Heart left ventricle (tissue), 16 donors: Measurements from ENCODE around the gene KRT10. TPM values are rescaled to one million over a fixed set of nuclear protein-coding genes. Genes with fewer than 3 reads are reported as not detected.

Source experiments
- ATAC-seq, 4 donors: fragments of 200-7000 bp; cut with Tn5 transposase; one replicate each; pipeline ENCODE4 v1.9.1; 2020 to 2022; ENCODE audit warnings: moderate library complexity in 4 of 4, mild to moderate bottlenecking in 3 of 4, moderate number of reproducible peaks in 1 of 4
- DNase-seq, 5 donors: peaks; one replicate each; pipeline ENCODE4 v3.0.0-alpha.2; 2020
- H3K27ac ChIP-seq, 12 donors: fragments of 200-600 bp; sonication (generic) in 4 of 12; one replicate each; pipeline versions ENCODE4 v1.5.0 to v1.8.0; 2016 to 2022; ENCODE audit warnings: mild to moderate bottlenecking in 2 of 12
- H3K27me3 ChIP-seq, 9 donors: fragments of 200-600 bp; sonication (generic) in 2 of 9; one replicate each; pipeline versions ENCODE4 v1.5.1 to v1.8.0; 2016 to 2022; ENCODE audit warnings: mild to moderate bottlenecking in 3 of 9
- H3K36me3 ChIP-seq, 9 donors: fragments of 200-600 bp; sonication (generic) in 2 of 9; one replicate each; pipeline versions ENCODE4 v1.5.0 to v1.8.0; 2018 to 2022; ENCODE audit warnings: mild to moderate bottlenecking in 2 of 9
- H3K4me1 ChIP-seq, 12 donors: fragments of 200-600 bp; sonication (generic) in 4 of 12; one replicate each; pipeline versions ENCODE4 v1.5.0 to v1.8.0; 2016 to 2022; ENCODE audit warnings: mild to moderate bottlenecking in 3 of 12
- H3K4me3 ChIP-seq, 12 donors: fragments of 200-600 bp; sonication (generic) in 4 of 12; one replicate each; pipeline versions ENCODE4 v1.5.0 to v1.8.0; 2017 to 2022; ENCODE audit warnings: mild to moderate bottlenecking in 9 of 12, moderate library complexity in 4 of 12
- H3K9me3 ChIP-seq, 12 donors: fragments of 200-600 bp; sonication (generic) in 4 of 12; one replicate each; pipeline versions ENCODE4 v1.5.0 to v1.8.0; 2016 to 2022; ENCODE audit warnings: mild to moderate bottlenecking in 1 of 12
- CTCF ChIP-seq, 12 donors: fragments of 200-600 bp; sonication (generic) in 4 of 12; IDR thresholded peaks; one replicate each; pipeline versions ENCODE4 v1.5.0 to v1.8.0; 2018 to 2022; ENCODE audit warnings: antibody characterized with exemption in 12 of 12, mild to moderate bottlenecking in 5 of 12
- POLR2A ChIP-seq, 2 donors: fragments of 450-650 bp; IDR thresholded peaks; one replicate each; pipeline ENCODE4 v1.6.1; 2017; ENCODE audit warnings: antibody characterized with exemption in 2 of 2, mild to moderate bottlenecking in 2 of 2, moderate library complexity in 2 of 2
- WGBS, 4 donors: extraction: QIAGEN DNeasy Blood & Tissue Kit in 2 of 4; methylation state at CpG; one replicate each; pipeline versions ENCODE4 v1.1.5 to v1.1.7; 2013 to 2018; 5-methylcytosine and 5-hydroxymethylcytosine counted together
- intact Hi-C, 10 donors: fragments of 100-400 bp; cut with DNase I; formaldehyde crosslinking; loops; one replicate each; pipeline versions ENCODE4 v1.11.1 to v1.14.2; 2022
- polyA plus RNA-seq, 2 donors: library from polyadenylated mRNA; stranded (reverse); fragments of 200-250 nt; gene quantifications; one replicate each; pipeline ENCODE4 v1.2.3, GENCODE V29; 2013
- total RNA-seq, 9 donors: library from RNA; depleted of rRNA in 2 of 9; stranded (reverse); fragments of >200 nt in 2 of 9; fragmentation: NEBNext Ultra II Directional in 3 of 9; extraction: Animal tissue kit (Norgen Biotek cat#: 25700) in 3 of 9; gene quantifications; one replicate each; pipeline versions ENCODE4 v1.1.0 to v1.2.4, GENCODE V29; 2016 to 2023
- donor health status: ischemic (EF 13 %, LVEDD 7.1; RV severe dilation, severe dysfunction).
- donor health status: healthy with polysubstance abuse.
- donor health status: DM: no; HTN: yes; CAD: no.
- donor health status: DM: no; HTN: no; CAD: no.
- donor health status: ischemic (EF 25% LVEDD 6.9; RV normal size, moderate dysfunction).
- donor health status: ischemic (EF 25% LVEDD 5.7; RV mildly dilated, moderate dysfunction).
- donor health status: healthy.
- donor health status: DM: yes; HTN: yes; CAD: no.
- donor health status: ischemic (EF 35%, LVEDD 5.7; RV mildly dilated, moderate dysfunction).
- donor health status: nonischemic (EF 11% LVEDD 7.7; RV severe dilation, severe dysfunction).
- donor health status: DM: yes; HTN: yes; CAD: no.
- donor health status: PGD.
- donor health status: ischemic (EF 29% LVEDD 5.4; RV normal size, mild dysfunction).
- donor health status: nonischemic (EF 23%, LVEDD 6.1; RV moderate dilation, normal function).

KRT10 gene
- total and polyA plus RNA-seq, 11 donors = 17.6 to 81.9 (median 50.1) TPM

- Histone ChIP-seq H3K27me3 (peaks cover 0 to 14% (median 0%) of the 10 kb centered on the region in 9 donors), H3K36me3 (no peaks in the 10 kb centered on the region), H3K4me3 (no peak overlapping the region), H3K27ac (no peak overlapping the region), H3K4me1 (no peaks in the 10 kb centered on the region), H3K9me3 (no peaks in the 10 kb centered on the region)
- DNase-seq (no peak), ATAC-seq (no peak)
- WGBS, 4 donors = 89 to 94% (median 91%) methylated on average over 4 of the region's 4 CpGs
- intact Hi-C loops = loop anchor here in 2 of 10 donors (10.0 kb wide), 2 partner anchors 45 to 695 kb away; no protein-coding TSS in a partner anchor
- no peak for TF ChIP-seq POLR2A (IDR thresholded peaks at IDR 0.05)
- TF ChIP-seq CTCF (IDR thresholded peaks at IDR 0.05) = no peak
These were observed 27.3 kb upstream of the KRT10 start for GRCh38 chr17:40849723-40850122.

GRCh38 chr17:40848583-40849235 is 26.3 kb upstream of the KRT10 start:
- ATAC-seq (no peak), DNase-seq (no peak)
- intact Hi-C loops = no loop called here
- Histone ChIP-seq H3K27me3 (peaks cover 0 to 14% (median 0%) of the 10 kb centered on the region in 9 donors), H3K27ac (no peak overlapping the region), H3K4me1 (no peaks in the 10 kb centered on the region), H3K9me3 (no peaks in the 10 kb centered on the region), H3K4me3 (no peak overlapping the region), H3K36me3 (no peaks in the 10 kb centered on the region)
- WGBS, 4 donors = 88 to 94% (median 90%) methylated on average over 1 of the region's 1 CpG
- no peak for TF ChIP-seq CTCF (IDR thresholded peaks at IDR 0.05)
- TF ChIP-seq POLR2A (IDR thresholded peaks at IDR 0.05) = no peak

- no peaks in the 10 kb centered on the region for H3K9me3 ChIP-seq
- WGBS, 4 donors = 79 to 91% (median 86%) methylated on average over 1 of the region's 1 CpG
- no peaks in the 10 kb centered on the region for H3K4me1 ChIP-seq
- intact Hi-C loops = no loop called here
- DNase-seq = no peak
- no peak for ATAC-seq
- H3K4me3 ChIP-seq = no peak overlapping the region
- no peak for TF ChIP-seq CTCF (IDR thresholded peaks at IDR 0.05)
- no peak for TF ChIP-seq POLR2A (IDR thresholded peaks at IDR 0.05)
- H3K27ac ChIP-seq = no peak overlapping the region
- no peaks in the 10 kb centered on the region for H3K36me3 ChIP-seq
- H3K27me3 ChIP-seq = peaks cover 0 to 14% (median 0%) of the 10 kb centered on the region in 9 donors
These were observed 24.2 kb upstream of the KRT10 start for GRCh38 chr17:40846515-40847144.

- Histone ChIP-seq H3K4me1 (no peaks in the 10 kb centered on the region), H3K27me3 (peaks cover 0 to 8% (median 0%) of the 10 kb centered on the region in 9 donors), H3K27ac (no peak overlapping the region), H3K36me3 (no peaks in the 10 kb centered on the region), H3K9me3 (no peaks in the 10 kb centered on the region), H3K4me3 (no peak overlapping the region)
- no peak for DNase-seq
- intact Hi-C loops = no loop called here
- 55 to 72% (median 68%) methylated on average over 4 of the region's 4 CpGs for WGBS, 4 donors
- TF ChIP-seq POLR2A (IDR thresholded peaks at IDR 0.05) (no peak), CTCF (IDR thresholded peaks at IDR 0.05) (no peak)
- no peak for ATAC-seq
These were observed 22.3 kb upstream of the KRT10 start for GRCh38 chr17:40844671-40845107.
